Measurements from ENCODE around the gene SLC1A7. TPM values are rescaled to one million over a fixed set of nuclear protein-coding genes. Genes with fewer than 3 reads are reported as not detected.
A peak's percentile ranks its signal among the peaks of the same experiment; 100 is the strongest.

Gene SLC1A7
- total and polyA plus RNA-seq, 5 experiments from 2014 or later = not detected

GRCh38 chr1:53176452-53177208, 34.2 kb upstream of the SLC1A7 start:
- Mint-ChIP-seq H3K4me1 (peaks cover 7 to 12% (median 7%) of the 10 kb centered on the region in 4 donors), H3K9me3 (no peaks in the 10 kb centered on the region), H3K27me3 (peaks cover 8 to 43% (median 31%) of the 10 kb centered on the region in 5 donors), H3K27ac (peak overlapping the region in 1 of 10 donors; percentile 36), H3K36me3 (no peaks in the 10 kb centered on the region), H3K4me3 (no peak overlapping the region)
- no peak for ATAC-seq
- no peak for DNase-seq
- POLR2A ChIA-PET = no interaction called here

GRCh38 chr1:53174971-53175913, 32.8 kb upstream of the SLC1A7 start:
- POLR2A ChIA-PET = no interaction called here

GRCh38 chr1:53172426-53173128, 30.1 kb upstream of the SLC1A7 start:
- no peak for DNase-seq
- Mint-ChIP-seq H3K27me3 (peaks cover 8 to 39% (median 21%) of the 10 kb centered on the region in 5 donors), H3K4me3 (peak overlapping the region in 1 of 10 donors; percentile 0), H3K4me1 (peaks cover 7 to 12% (median 7%) of the 10 kb centered on the region in 4 donors), H3K27ac (peak overlapping the region in 6 of 10 donors; percentile 4 to 55 (median 47)), H3K9me3 (no peaks in the 10 kb centered on the region), H3K36me3 (no peaks in the 10 kb centered on the region)
- POLR2A ChIA-PET = no interaction called here
- ATAC-seq = peak in 1 of 2 donors; percentile 53

More at GRCh38 chr1:53174971-53175913, 32.8 kb upstream of the SLC1A7 start:
- peak overlapping the region in 1 of 10 donors; percentile 11 for H3K27ac Mint-ChIP-seq
- H3K4me1 Mint-ChIP-seq = peaks cover 7 to 12% (median 7%) of the 10 kb centered on the region in 4 donors
- peaks cover 8 to 43% (median 23%) of the 10 kb centered on the region in 5 donors for H3K27me3 Mint-ChIP-seq
- no peaks in the 10 kb centered on the region for H3K36me3 Mint-ChIP-seq
- DNase-seq = no peak
- no peak for ATAC-seq
- H3K9me3 Mint-ChIP-seq = no peaks in the 10 kb centered on the region
- H3K4me3 Mint-ChIP-seq = no peak overlapping the region

- POLR2A ChIA-PET = no interaction called here
- no peak for ATAC-seq
These were observed 24.5 kb upstream of the SLC1A7 start for GRCh38 chr1:53166912-53167311.

DNA sequence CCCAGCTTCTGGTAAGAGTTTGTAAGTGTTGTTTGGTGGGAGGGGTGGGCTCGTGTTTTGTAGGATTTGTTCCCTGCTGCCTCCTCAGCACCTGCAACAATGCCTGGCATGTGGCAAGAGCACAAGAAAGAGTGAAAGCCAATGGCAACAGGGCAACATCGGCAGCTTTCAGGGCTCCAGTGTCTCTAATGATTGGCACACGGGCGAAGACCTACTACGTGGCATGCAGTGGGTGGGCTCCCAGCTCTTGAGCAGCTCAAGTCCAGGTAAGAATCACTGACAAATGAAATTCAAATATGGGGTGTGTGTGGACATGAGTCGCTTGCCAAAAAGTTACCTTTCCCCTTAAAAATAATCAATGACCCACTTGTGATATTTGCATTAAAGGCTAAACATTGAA, 23.9 kb upstream of the SLC1A7 start:
- no peak overlapping the region for H3K4me3 Mint-ChIP-seq
- H3K9me3 Mint-ChIP-seq = no peaks in the 10 kb centered on the region
- ATAC-seq (no peak), DNase-seq (no peak)
- H3K4me1 Mint-ChIP-seq = no peaks in the 10 kb centered on the region
- peak overlapping the region in 1 of 10 donors; percentile 11 for H3K27ac Mint-ChIP-seq
- no peaks in the 10 kb centered on the region for H3K36me3 Mint-ChIP-seq
- peaks cover 2 to 7% (median 4%) of the 10 kb centered on the region in 5 donors for H3K27me3 Mint-ChIP-seq
- POLR2A ChIA-PET = no interaction called here

More at GRCh38 chr1:53166912-53167311, 24.5 kb upstream of the SLC1A7 start:
- peaks cover 2 to 7% (median 4%) of the 10 kb centered on the region in 5 donors for H3K27me3 Mint-ChIP-seq
- DNase-seq = no peak
- H3K27ac Mint-ChIP-seq = no peak overlapping the region
- no peak overlapping the region for H3K4me3 Mint-ChIP-seq
- H3K9me3 Mint-ChIP-seq = no peaks in the 10 kb centered on the region
- no peaks in the 10 kb centered on the region for H3K4me1 Mint-ChIP-seq
- H3K36me3 Mint-ChIP-seq = no peaks in the 10 kb centered on the region

- H3K9me3 Mint-ChIP-seq = no peaks in the 10 kb centered on the region
- H3K27ac Mint-ChIP-seq = no peak overlapping the region
- DNase-seq (no peak), ATAC-seq (no peak)
- H3K4me1 Mint-ChIP-seq = no peaks in the 10 kb centered on the region
- H3K4me3 Mint-ChIP-seq = no peak overlapping the region
- H3K27me3 Mint-ChIP-seq = peaks cover 2 to 9% (median 4%) of the 10 kb centered on the region in 5 donors
- no peaks in the 10 kb centered on the region for H3K36me3 Mint-ChIP-seq
- POLR2A ChIA-PET = no interaction called here
These were observed 23.0 kb upstream of the SLC1A7 start for GRCh38 chr1:53165408-53165961.

GRCh38 chr1:53163291-53163768, 20.9 kb upstream of the SLC1A7 start:
- H3K27ac Mint-ChIP-seq = no peak overlapping the region
- POLR2A ChIA-PET = no interaction called here

GRCh38 chr1:53162621-53163020, 20.2 kb upstream of the SLC1A7 start:
- Mint-ChIP-seq H3K27ac (no peak overlapping the region), H3K9me3 (no peaks in the 10 kb centered on the region), H3K4me1 (no peaks in the 10 kb centered on the region), H3K27me3 (peaks cover 4 to 9% (median 6%) of the 10 kb centered on the region in 5 donors), H3K36me3 (no peaks in the 10 kb centered on the region), H3K4me3 (no peak overlapping the region)
- no peak for ATAC-seq
- POLR2A ChIA-PET = no interaction called here
- no peak for DNase-seq

More at GRCh38 chr1:53163291-53163768, 20.9 kb upstream of the SLC1A7 start:
- no peaks in the 10 kb centered on the region for H3K36me3 Mint-ChIP-seq
- ATAC-seq (no peak), DNase-seq (no peak)
- H3K4me3 Mint-ChIP-seq = no peak overlapping the region
- peaks cover 2 to 9% (median 4%) of the 10 kb centered on the region in 5 donors for H3K27me3 Mint-ChIP-seq
- H3K4me1 Mint-ChIP-seq = no peaks in the 10 kb centered on the region
- no peaks in the 10 kb centered on the region for H3K9me3 Mint-ChIP-seq

DNA sequence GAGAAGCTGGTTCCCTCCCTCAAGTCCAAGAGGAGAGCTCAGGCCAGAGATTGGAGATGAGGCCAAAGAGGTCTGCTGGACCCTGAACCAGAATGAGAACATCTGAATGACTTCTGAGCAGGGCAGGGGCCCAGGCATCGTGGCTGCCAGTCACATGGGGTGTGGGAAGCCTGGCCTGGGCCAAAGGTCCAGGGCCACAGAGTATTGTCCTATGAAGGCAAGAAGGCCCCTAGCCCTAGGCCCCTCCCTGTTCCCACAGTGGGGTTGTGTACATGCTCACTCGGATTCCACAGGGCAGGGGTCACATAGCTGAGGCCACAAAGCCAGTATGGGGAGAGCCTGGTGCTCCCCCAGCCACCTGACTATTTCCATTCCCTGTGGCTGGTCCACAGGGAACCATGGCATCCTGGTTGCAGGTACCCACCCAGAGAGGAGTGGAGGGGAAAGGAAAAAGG, 18.5 kb upstream of the SLC1A7 start:
- POLR2A ChIA-PET = no interaction called here
- Mint-ChIP-seq H3K4me1 (no peaks in the 10 kb centered on the region), H3K27me3 (peaks cover 4 to 9% (median 6%) of the 10 kb centered on the region in 5 donors), H3K9me3 (no peaks in the 10 kb centered on the region), H3K27ac (no peak overlapping the region), H3K4me3 (no peak overlapping the region), H3K36me3 (no peaks in the 10 kb centered on the region)
- DNase-seq (no peak), ATAC-seq (no peak)

DNA sequence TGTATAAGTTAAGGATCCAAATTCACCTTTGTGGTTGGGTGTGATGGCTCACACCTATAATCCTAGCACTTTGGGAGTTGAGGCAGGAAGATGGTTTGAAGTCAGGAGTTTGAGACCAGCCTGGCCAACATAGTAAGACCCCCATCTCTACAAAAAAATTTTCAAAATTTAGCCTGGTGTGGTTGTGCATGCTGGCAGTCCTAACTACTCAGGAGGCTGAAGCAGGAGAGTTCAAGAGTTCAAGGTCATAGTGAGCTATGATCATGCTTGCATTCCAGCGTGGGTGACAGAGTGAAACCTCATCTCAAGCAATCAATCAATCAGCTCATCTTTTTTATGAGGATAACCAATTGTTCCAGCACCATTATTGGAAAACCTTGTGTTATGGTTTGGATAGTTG, 16.5 kb upstream of the SLC1A7 start:
- no peak for DNase-seq
- H3K9me3 Mint-ChIP-seq = no peaks in the 10 kb centered on the region
- POLR2A ChIA-PET = no interaction called here
- H3K36me3 Mint-ChIP-seq = no peaks in the 10 kb centered on the region
- H3K27me3 Mint-ChIP-seq = peaks cover 3 to 6% (median 5%) of the 10 kb centered on the region in 5 donors
- no peak overlapping the region for H3K4me3 Mint-ChIP-seq
- no peaks in the 10 kb centered on the region for H3K4me1 Mint-ChIP-seq
- H3K27ac Mint-ChIP-seq = no peak overlapping the region
- ATAC-seq = no peak

DNA sequence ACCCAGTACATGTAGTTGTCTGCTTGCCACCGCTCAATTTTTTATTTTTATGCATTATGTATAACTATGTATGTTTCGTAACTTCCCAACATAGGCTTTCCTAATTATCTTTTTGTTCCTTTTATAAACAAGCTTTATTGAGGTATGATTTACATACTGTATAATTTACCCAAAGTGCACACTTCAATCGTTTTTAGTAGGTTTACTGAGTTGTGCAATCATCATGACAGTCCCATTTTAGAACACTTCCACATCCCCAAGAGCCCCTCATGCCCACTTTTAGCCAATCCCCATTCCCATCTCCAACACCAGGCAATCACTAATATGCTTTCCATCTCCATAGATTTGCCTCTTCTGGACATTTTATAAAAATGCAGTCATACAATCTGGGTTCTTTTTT, 14.3 kb upstream of the SLC1A7 start:
- no peaks in the 10 kb centered on the region for H3K4me1 Mint-ChIP-seq
- H3K9me3 Mint-ChIP-seq = no peaks in the 10 kb centered on the region
- no peak overlapping the region for H3K4me3 Mint-ChIP-seq
- H3K36me3 Mint-ChIP-seq = no peaks in the 10 kb centered on the region
- ATAC-seq (no peak), DNase-seq (no peak)
- no peak overlapping the region for H3K27ac Mint-ChIP-seq
- POLR2A ChIA-PET = no interaction called here
- H3K27me3 Mint-ChIP-seq = peaks cover 0 to 4% (median 3%) of the 10 kb centered on the region in 5 donors

GRCh38 chr1:53155945-53156344, 13.5 kb upstream of the SLC1A7 start:
- no peaks in the 10 kb centered on the region for H3K9me3 Mint-ChIP-seq
- DNase-seq = no peak
- no peak overlapping the region for H3K27ac Mint-ChIP-seq
- ATAC-seq = no peak
- H3K4me1 Mint-ChIP-seq = no peaks in the 10 kb centered on the region
- H3K27me3 Mint-ChIP-seq = peaks cover 0 to 4% (median 3%) of the 10 kb centered on the region in 5 donors
- H3K36me3 Mint-ChIP-seq = no peaks in the 10 kb centered on the region
- POLR2A ChIA-PET = no interaction called here
- no peak overlapping the region for H3K4me3 Mint-ChIP-seq

Data from naive thymus-derived CD8-positive, alpha-beta T cell (primary cell).